Prostate gland (tissue), 2 donors: ENCODE results near the gene ADAMTSL2.

Experiments
- CTCF ChIP-seq, 4 experiments: fragments of 200-600 bp in 2 of 4; fragments of 450-650 bp in 2 of 4; sonication (generic) in 2 of 4; IDR thresholded peaks; 1 replicate in 3 of 4; 2 replicates in 1 of 4; pipeline ENCODE4 v1.5.1; 2016 to 2019; ENCODE audit warnings: antibody characterized with exemption in 4 of 4, mild to moderate bottlenecking in 2 of 4, moderate library complexity in 2 of 4
- POLR2A ChIP-seq: fragments of 450-650 bp; IDR thresholded peaks from one replicate; pipeline ENCODE4 v1.6.1; 2016; ENCODE audit warnings: antibody characterized with exemption, mild to moderate bottlenecking
- POLR2AphosphoS5 ChIP-seq: sonication (generic); formaldehyde crosslinking; IDR thresholded peaks from one replicate; pipeline ENCODE4 v1.6.1; 2017; ENCODE audit warnings: antibody characterized with exemption

- no peak for TF ChIP-seq CTCF (IDR thresholded peaks at IDR 0.05)
- TF ChIP-seq POLR2A = no peak
- TF ChIP-seq POLR2AphosphoS5 = no peak
Measured at GRCh38 chr9:133517711-133518110, 16.8 kb upstream of the ADAMTSL2 start.
